Cardiac septum (tissue), 1 donor: ENCODE data around the gene VSIG1. TPM values are rescaled to one million over a fixed set of nuclear protein-coding genes. Genes with fewer than 3 reads are reported as not detected.

ENCODE experiments used
- DNase-seq: peaks from one replicate; pipeline ENCODE4 v3.0.0-alpha.2; 2020; ENCODE audit warnings: low spot score
- intact Hi-C: fragments of 100-400 bp; cut with DNase I; formaldehyde crosslinking; loops from one replicate; pipeline ENCODE4 v1.14.0; 2022
- total RNA-seq: library from RNA; stranded (reverse); fragmentation: NEBNext Ultra II Directional; extraction: Animal tissue kit (Norgen Biotek cat#: 25700); gene quantifications from one replicate; pipeline ENCODE4 v1.2.1, GENCODE V29; 2021
- donor health status: DM: no; HTN: no; CAD: no.

VSIG1 gene
- total RNA-seq, 1 donor from 2014 or later, result not detected

DNA sequence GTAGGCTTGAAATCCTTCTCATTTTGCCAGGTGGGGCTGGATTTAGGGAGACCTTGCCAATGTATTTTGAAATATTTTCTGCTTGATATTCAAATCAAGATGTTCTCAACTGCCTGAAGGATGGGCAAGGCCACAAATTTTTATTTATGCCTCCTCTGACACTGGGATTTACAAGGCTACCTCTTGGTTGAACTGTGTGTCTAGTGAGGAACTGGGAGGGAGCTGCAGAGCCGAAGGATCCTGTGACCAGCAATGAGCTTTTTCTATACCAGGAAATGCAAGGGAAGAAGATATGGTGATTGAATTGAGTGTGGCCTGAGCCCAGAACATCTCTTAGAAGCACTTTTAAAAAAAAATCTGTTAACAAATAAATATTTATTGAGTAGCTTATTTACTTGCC lies 14.9 kb downstream of the VSIG1 start:
- intact Hi-C loops, result no loop called here
- no peak for DNase-seq

DNA sequence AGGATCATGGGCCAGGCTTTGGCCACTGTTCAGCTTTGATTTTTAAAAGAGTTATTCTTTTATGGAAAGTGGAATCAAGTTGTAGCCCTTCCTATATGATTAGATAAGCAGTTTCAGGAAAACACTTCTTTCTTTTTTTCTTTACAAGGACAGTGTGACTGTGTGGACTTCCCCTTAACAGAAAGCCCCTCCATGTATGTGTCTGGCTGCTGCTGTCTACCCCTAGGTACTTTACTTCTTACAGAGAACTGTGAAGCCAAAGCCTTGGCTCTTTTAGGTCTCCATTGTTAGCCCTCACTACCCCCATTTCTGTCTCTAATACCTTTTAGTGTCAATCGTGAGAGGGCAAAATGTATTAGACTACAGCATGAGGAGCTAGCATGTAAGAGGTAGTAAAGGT lies 19.1 kb downstream of the VSIG1 start:
- DNase-seq, result no peak
- intact Hi-C loops, result no loop called here

DNA sequence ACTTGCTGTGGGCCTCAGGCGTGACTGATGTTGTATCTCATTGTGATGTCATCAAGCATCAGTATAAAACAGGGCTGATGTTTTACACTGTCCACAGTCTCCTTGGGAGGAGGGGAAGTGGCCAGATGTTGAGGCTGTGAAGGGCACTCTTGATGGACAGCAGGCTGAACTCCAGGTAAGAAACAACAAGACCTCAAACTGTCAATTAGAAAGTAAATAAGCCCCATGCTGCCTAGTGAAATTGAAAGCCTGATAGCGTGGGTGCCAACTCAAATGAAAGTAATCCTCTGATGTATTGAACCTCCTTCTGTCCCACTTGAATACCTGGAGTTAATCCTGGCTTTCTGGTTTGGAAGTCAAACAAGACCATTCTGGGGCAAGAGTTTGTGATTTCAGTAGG lies 19.7 kb downstream of the VSIG1 start:
- intact Hi-C loops, result no loop called here
- no peak for DNase-seq

DNA sequence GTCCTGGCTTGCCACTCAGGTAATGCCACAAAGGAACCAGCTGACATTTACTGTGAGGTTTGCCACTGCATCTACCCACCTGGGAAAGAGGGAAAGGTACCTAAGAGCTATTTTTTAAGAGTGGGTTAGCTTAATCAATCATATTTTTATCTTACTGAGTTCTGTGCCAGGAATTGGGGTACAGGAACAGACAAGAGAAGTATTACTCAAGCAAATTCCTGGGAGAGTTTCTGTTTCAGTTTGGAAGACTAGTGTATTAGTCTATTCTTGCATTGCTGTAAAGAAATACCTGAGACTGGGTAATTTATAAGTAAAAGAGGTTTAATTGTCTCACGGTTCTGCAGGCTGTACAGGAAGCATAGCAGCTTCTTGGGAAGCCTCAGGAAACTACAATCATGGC lies 23.3 kb downstream of the VSIG1 start:
- no peak for DNase-seq
- intact Hi-C loops, result no loop called here

DNA sequence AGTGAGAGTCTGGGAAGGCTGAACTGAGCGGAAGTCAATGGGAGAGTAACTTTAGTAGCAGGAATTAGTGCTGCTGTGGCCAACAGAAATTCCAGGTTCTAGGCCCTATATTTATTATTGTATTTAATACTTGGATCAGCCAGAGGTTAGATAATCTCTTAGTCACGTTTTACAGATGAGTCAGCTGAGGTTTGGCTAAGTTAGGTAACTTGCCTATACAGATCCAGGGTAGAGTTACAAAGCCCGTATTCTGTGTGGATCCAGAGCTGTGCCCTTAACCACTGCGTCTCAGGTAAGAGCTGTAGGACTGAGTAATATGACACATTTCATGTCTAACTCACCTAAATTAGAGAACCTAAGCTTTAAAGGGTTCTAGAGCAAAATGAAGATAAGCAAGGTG lies 26.0 kb downstream of the VSIG1 start:
- intact Hi-C loops, result no loop called here

DNA sequence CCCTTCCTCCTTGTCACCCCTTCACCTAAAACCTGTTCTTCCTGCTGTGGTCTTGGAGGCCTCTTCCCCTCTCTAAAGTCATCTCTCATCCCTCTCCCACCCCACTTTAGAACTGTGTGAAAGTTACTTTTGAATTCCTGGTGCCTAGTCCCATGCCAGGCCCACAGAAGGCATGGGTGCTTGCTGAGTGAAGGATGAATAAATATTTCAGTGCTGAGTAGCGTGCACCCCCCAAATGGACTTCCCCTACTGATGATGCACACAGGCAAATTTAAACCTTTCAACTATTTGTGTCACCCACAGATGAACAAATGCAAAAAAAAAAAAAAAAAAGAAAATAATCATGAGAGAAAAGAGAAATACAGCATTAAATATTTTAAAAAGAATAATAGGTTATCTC lies 26.7 kb downstream of the VSIG1 start:
- DNase-seq, result no peak
- intact Hi-C loops, result no loop called here

More for the DNA sequence above, 26.0 kb downstream of the VSIG1 start:
- DNase-seq, result no peak

DNA sequence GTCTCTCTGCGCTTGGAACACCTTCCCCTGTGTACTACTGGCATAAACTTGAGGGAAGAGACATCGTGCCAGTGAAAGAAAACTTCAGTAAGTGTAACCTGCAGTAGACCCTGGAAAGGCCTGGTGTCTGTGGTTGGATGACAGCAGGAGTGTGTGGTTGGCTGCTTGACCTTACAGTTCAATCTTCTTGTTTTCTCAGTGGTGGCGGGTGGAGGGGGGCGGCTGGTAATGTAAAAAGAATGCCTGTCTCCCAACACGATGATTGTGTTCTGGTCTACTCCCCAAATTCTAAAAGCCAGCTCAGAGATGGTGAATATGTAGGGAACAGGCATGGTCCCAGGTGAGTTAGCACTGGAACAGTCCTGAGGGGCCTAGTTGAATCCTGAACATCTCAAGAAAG lies 27.9 kb downstream of the VSIG1 start:
- DNase-seq, result no peak
- intact Hi-C loops, result no loop called here

DNA sequence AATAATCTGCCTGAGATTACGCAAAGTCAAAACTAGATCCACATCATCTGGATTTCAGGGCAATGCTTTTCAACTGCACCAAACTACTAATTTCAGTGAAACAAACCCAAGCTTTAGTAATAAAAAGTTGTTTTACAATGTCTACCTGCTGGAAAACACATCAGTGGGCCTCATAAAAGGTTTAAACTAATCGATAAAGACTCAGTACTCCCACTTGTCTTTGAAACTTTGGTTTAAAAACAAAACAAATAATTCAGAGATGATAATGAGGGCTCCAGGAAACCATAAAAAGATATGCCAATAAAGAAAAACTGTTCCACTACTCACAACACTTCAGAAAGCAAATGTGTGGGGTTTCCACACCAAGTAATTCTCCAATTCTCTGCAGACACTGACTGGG lies 36.2 kb downstream of the VSIG1 start:
- intact Hi-C loops, result no loop called here
- no peak for DNase-seq

DNA sequence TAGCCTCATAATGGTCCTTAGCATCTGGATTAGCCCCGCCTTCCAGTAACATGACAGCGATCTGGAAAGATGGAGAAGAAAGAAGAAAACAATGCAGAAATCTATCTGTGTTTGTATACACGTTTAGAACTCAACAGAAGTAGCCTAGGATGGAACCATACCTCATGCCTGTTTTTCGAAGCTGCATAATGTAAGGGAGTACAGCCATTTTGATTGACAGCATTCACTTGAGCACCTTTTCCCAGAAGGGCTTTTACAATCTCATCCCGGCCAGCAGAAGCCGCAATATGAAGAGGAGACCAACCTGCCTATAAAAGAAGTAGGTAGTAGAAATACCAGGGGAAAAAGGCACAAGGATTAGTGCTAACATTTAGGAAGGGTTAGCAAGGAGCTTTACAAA lies 42.9 kb downstream of the VSIG1 start:
- intact Hi-C loops, result no loop called here

DNA sequence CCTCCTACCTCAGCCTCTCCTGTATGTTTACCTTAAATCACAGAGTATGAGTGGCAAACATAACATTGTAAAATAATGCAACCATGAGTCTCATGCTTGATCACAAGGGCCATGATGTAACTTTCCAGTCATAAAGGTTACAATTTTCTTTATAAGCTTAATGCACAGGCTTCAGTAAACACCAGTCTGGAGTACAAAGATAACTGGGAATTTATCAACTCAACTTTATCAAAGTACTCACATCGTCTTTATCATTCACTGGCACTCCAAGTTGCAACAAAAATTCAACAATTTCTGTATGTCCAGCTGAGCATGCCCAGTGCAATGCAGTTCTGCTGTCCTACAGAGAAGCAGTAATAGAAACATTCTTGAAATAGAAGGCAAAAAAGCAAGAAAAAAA lies 43.6 kb downstream of the VSIG1 start:
- intact Hi-C loops, result no loop called here
- DNase-seq, result no peak

More for the DNA sequence above, 42.9 kb downstream of the VSIG1 start:
- no peak for DNase-seq

DNA sequence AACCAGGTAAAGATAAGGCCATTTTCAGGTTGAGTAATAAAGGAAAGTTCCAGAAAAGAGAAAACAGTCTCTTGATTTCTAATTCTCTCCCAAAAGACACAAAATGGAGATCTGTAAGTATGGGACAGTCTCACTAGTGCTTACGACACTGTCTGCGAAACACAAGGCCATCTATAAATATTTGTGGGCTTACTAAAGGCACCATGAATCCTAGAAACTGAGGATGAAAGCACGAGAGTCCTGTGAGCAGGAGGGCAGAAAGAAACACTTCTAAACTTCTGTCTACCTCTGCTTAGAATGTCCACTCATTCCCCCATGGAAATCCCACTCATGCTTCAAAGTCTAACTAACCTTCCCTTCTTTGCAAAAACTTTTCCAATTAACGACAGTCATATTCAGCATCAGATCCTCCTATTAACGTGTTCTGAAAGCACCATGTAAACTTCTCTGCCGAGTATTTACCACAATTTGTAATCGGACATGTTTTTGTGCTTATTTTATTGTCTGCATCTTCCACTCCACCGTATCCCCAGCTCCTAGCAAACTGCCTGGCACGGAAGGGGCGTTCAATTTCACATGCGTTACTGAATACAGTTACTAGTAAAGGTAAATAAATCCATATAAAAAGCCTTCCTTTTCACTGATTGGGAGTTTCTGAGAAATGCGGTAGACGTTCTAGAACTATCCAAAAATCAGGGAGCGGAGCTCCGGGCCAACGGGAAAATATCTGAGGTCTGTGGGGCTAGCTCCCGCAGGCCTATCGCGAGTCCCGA lies 45.8 kb downstream of the VSIG1 start:
- no peak for DNase-seq
- intact Hi-C loops, result loop anchor here (5.0 kb wide), 1 partner anchor 42 kb away; no protein-coding TSS in a partner anchor

DNA sequence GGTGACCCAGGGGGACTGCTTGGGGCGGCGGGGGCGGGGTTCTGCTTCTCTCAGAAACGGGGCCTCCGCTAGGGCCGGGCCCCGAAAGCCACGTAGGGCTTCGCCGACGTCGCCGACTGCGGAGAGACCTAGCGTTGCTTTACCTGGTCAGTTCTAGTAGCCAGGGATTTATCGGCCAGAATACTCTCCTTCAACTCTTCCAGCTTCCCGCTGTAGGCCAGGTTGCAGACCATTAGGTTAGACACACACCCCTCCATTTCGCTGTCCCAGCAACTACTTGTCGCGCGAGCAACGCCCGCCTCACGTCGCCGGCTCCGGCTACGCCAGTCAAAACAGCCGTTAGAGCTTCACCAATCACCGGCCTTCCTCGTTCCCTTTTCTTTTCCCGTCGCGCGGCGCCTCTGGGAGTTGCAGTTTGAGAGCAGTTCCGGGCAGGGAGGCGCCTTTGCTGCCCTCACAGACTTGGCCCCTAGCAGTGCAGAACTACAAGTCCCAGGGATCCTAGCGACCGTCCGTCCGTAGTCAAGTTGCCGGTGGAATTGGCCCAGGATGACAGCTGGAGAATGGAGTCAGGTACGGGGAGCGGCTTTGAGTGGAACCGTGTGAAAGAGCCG lies 46.5 kb downstream of the VSIG1 start, which contains the start of the genes ATG4A and PSMD10:
Gene ATG4A (plus strand): TSS at position 515 of the 614 bp plus-strand sequence. CDS start 49 bp downstream, at position 564.
Gene PSMD10 (minus strand): TSS at position 279 of the 614 bp plus-strand sequence. CDS start 22 bp downstream, at position 257.
- intact Hi-C loops, result loop anchor here (5.0 kb wide), 1 partner anchor 41 kb away; no protein-coding TSS in a partner anchor
- DNase-seq, result peak; percentile 96

DNA sequence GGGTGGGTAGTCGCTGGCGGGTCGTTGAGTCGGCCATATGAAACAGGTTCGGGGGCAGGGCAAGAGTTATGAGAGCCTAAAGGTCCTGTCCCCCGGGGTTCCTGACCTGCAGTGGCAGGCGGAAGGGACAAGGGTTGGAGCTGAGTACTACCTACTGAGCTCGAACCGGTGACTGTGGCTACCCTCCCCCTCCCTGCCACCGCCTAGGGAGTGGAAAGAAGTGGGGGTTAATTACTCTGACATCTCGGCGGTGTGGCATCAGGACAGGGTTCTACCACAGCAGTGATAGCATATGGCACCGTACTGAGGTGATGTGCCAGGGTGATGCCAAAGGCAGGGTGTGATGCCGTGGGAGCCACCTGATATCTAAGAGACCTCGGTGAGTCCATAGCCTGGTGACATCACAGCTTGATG lies 47.0 kb downstream of the VSIG1 start:
- intact Hi-C loops, result loop anchor here (5.0 kb wide), 1 partner anchor 40 kb away; no protein-coding TSS in a partner anchor

DNA sequence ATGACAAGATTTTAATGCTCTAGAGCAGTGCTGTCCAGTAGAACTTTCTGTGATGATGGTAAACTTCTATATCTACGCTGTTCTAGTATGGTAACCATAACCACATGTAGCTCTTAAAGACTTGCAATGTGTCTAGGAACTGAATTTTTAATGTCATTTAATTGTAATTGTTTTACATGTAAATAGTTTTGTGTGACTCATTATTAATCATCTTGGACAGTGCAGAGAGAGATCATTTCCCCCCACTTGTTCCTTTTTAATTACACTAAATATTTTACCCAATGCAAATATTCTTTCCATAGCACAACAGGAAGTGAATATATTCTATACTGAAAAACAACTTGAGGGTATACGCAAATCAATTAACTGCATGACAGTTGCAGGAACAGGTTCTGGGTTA lies 52.5 kb downstream of the VSIG1 start:
- DNase-seq, result no peak
- intact Hi-C loops, result no loop called here

More for the DNA sequence above, 47.0 kb downstream of the VSIG1 start:
- no peak for DNase-seq

DNA sequence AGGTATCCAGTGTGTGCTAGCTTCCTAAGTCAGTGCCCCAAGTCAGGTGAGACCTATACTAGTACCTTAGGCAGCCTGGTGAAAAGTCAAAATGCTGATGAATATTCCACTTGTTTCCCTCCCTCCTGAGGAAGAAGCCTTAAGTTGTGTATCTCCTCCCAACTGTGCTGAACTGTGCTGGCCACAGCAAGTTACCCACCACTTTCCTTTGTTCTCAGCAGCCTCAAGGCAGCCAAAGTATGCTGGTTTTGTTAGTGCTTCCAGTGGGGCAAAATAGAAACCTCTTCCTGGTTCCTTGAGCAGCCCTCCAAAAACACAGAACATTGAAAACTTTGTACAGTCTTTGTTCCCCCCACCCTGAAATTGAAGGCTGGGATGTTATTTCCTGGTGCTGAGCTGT lies 60.6 kb downstream of the VSIG1 start:
- no peak for DNase-seq
- intact Hi-C loops, result no loop called here

DNA sequence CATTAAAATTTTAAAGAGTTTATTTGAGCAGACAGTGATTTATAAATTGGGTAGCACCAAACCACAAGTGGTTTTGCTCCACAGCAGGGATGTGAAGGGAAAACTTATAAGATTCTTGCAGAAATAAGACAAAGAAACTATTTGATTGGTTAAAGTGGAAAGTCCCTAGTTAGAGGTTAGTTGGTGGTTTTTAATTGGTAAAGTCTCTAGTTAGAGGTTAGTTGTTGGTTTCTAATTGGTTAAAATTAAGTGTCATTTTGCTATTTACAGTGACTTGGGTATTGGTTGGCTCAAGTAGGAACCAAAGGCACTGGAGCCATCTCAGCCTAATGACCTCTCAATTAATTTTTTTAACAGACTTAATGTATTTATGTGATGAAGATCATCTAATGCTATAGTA lies 69.7 kb downstream of the VSIG1 start:
- no peak for DNase-seq
- intact Hi-C loops, result no loop called here

DNA sequence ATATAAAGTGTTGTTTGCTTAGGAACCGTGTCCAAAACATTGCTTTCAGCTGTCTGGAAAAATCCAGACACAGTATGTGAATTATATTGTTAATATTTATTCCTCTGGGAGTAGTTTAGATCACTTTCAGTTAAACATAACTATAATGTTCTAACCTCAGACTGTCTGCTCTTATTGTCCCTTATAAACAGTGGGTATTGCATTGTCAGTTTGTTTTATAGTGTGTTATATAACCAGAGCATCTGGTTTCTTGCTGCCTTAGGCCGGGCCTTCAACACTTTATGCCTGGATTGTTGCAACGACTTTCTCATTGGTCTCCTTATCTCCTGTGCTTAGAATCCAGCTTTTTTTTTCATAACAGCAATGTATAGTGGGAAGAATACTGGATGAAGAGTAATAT lies 73.1 kb downstream of the VSIG1 start:
- intact Hi-C loops, result no loop called here
- no peak for DNase-seq

DNA sequence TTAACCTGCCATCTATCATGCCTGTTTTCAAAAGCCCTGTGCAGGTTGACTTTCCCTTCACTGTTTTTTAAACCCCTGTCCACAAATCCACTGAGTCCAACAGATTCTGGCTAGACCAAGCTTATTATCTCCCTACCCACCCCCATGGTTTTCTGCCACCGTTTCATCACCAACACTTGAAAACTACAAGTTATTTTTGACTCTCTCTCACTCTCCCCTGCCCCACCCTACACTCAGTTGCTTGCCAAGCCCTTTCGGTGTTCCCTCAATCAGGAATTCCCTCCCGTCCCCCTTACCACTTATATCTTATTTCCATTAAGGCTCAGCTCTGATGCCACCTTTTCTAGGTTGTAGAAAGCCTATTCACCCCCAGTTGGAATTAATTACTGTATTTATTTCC lies 76.4 kb downstream of the VSIG1 start:
- DNase-seq, result no peak
- intact Hi-C loops, result no loop called here

DNA sequence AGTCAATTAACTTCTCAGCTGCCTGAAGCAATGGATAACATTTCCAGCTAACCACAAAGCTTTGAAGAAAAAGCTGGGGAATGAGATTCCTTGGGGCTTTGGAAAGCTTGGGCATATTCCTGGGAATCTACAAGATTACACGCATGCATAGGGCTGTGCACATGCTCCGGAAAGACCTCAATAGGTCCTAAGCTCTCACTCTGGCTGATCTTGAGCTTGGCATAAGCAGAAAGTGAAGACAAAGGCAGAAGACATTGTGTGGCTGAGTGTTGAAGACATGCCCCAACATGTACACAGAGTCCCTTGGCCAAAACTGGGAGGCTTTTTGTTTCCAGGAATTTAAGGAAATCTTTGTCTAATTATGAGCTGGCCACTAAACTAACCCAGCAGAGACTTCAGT lies 77.9 kb downstream of the VSIG1 start:
- intact Hi-C loops, result no loop called here
- DNase-seq, result no peak

DNA sequence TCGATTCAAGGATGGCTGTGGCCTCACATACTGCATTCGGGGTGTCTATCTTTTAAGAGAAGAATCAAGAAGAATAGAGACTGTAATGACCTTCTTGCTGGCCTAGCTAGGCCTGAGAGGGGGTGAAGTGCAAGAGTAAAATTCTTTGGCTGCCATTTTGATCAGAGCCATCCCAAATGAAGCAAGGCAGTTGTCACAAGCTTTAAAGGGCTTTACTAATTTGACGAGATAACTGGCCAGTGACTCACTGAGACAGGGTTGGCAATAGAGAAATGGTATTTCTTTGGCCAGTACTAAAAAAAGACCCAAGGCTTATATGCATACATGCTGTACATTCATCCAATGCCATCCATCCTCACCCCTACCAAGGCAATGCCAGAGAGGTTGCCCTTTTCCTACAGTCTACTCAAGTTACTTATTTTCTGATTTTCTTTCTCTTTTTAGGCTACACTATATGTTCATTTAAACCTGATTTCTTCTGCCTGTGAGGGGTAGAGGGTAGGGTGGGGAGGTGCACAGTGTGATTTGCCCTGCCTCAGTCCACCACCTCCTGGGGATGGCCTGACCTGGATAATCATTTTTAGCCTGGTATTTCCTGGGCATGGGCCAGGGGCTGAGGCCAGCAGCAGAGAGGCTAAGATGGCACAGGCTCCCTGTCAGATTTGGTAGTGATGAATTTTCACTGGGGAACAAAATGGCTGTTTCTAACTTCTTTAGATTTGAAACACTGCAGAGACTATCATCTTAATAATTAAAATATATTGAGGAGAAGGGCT lies 78.9 kb downstream of the VSIG1 start:
- DNase-seq, result no peak
- intact Hi-C loops, result no loop called here
